GM19240 (cell line): ENCODE measurements around the gene IFI30.

Experiments used
- DNase-seq: peaks from one replicate; pipeline ENCODE4 v3.0.0; 2011; ENCODE audit warnings: low spot score; ENCODE audit not compliant: insufficient read length

Gene IFI30

GRCh38 chr19:18170714-18171255, 2.8 kb upstream of the IFI30 start:
- no peak for DNase-seq

DNA sequence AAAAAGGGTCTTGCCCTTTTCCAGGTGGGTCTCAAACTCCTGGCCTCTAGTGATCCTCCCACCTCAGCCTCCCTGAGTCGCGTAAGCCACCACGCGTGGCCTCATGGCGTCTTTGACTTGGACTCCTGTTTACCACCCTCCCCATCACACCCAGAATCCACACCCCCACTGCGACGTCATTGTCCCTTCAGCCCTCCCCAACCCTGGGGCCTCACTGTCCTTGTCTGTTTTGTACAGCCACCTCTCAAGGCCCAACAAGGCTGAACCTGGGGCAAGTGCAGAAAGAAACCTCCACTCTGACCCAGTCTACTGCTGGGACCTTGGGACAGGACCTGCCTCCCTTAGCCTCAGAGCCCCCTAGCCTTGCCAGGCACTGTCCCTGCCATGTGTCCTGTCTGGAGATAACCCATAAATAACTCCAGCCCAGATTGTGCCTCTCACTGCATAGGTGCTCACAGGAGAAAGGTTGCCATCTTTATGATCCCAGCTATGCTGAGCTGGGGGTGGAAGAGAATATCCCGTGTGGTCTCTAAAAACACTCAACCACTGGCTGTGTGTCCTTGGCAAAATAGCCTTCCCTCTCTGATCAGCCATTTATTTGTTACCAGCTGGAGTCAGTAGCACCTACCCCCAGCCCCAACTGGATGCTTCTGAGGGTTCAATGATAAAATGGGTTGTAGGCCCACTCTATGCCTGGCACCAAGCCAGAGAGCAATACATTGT, 1.8 kb upstream of the IFI30 start:
- DNase-seq, result no peak

DNA sequence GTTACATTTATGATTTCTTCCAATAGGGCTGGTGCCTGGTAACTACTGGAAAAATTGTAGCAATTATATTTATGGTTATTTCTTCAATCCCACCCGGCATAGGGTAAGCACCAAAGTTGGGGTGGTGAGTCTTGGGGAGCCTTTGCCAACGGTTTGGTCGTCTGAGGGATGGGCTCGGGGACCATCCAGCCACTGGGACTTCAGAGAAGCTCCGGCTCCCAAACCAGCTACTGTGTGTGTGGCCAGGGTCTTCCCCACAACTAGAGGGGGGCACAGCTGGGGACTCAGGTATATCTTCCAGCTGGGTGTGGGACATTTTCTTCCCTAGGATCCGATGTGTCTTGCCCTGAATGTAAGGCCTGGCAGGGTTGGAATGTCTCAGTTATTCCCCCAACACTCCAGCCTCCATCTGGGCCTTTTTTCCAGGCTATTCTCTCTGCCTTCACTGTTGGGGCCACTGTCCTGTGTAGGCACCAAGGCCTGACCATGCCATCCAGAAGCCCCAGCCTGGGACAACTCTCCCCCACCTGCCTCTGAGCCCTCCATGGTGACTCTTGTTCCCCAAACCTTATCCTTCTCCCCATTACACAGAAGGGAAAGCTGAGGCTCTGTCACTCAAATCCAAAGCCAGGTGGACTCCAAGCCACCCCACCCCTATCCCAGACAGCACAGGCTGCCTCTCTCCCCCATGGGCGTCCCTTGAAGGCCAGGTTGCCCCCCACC, 1.1 kb upstream of the IFI30 start:
- no peak for DNase-seq

- DNase-seq, result no peak
Measured at GRCh38 chr19:18173054-18173571, 500 bp upstream of the IFI30 start.

DNA sequence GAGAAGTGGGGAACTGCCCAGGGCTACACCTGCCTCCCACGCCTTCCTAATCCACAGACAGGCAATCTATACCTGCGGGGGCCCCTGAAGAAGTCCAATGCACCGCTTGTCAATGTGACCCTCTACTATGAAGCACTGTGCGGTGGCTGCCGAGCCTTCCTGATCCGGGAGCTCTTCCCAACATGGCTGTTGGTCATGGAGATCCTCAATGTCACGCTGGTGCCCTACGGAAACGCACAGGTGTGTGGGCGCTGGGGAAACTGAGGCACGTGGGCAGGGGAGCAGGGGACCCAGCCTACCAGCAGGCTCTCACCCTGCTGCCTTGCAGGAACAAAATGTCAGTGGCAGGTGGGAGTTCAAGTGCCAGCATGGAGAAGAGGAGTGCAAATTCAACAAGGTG, 1.4 kb downstream of the IFI30 start:
- no peak for DNase-seq

DNA sequence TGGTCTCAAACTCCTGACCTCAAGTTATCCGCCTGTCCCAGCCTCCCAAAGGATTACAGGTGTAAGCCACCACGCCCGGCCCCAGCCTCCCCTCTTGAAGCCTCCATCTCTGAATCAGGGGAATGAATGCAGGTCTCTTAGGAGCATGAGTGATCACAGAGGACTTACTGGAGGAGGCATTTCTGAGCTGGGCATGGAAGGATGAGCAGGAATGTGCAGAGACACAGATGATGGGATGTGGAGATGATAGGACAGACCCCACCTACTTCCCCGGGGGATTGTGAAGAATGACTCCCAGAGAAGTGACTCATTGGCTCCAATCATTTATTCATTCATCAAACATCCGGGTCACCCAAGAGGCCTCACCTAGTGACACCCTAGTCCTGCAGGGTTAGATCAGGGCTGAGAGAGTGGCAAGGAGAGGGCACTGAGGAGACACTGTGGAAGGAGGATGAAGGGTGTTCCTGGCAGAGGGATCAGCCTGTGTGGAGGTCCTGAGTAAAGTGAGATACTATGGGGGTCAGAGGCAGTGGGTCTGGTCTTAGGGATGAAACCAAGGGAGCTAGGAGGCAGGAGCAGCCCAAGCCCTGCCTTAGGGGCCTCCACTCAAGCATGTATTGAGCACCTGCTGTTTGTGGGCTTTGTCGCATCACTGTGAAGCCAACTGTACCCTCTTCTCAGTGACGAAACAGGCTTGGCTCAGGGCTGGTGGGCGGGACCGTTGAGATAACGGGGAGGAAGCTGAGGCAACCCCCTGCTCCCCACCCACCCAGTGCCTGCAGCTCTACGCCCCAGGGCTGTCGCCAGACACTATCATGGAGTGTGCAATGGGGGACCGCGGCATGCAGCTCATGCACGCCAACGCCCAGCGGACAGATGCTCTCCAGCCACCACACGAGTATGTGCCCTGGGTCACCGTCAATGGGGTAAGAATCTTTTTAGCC, 3.0 kb downstream of the IFI30 start:
- no peak for DNase-seq

DNA sequence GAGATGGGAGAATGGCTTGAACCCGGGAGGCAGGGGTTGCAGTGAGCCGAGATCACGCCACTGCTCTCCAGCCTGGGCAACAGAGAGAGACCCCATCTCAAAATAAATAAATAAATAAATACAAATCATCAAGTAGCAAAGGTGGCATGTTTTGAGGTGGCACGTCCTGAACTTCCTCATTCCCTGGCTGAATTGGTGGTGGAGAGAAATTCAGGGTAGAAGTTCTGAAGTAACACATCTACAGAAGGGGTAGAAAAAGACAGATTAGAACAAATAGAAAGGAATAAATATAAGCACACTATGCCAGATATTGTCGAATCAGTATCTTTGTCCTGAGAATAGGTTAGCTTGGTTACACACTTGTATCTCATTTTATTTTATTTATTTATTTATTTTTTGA, 6.3 kb downstream of the IFI30 start:
- DNase-seq, result no peak

DNA sequence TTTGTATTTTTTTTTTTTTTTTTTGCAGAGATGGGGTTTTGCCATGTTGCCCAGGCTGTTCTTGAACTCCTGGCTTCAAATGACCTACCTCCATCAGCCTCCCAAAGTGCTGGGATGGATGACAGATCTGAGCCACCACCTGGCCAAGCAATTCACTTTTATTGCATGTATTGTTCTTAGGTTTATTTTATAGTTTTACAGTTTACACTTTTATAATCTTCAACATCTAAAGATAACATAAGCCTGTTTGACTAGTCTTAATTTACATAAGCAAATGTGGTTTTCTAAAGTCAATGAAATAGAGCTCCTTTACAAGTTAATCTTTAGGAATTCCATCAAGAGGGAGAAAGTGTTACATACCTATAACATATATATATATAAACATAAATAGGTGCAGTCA, 9.9 kb downstream of the IFI30 start:
- DNase-seq, result no peak

- no peak for DNase-seq
Measured at GRCh38 chr19:18185538-18185937, 11.9 kb downstream of the IFI30 start.

DNA sequence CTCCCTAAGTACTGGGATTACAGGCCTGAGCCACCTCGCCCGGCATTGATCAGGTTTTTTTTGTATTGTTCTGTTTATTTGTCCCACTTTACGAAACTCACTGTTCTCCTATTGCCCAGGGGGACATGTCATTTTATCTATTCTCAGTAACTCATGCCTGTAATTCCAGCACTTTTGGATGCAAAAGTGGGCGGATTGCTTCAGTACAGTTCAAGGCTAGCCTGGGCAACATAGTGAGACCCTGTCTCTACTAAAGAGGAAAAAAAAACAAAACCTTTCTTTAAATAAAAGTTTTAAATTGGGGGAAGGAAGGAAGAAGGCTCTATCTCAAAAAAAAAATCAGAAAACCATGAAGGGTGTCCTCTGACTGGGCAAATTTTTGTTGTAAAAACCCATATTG, 16.7 kb downstream of the IFI30 start:
- DNase-seq, result no peak

DNA sequence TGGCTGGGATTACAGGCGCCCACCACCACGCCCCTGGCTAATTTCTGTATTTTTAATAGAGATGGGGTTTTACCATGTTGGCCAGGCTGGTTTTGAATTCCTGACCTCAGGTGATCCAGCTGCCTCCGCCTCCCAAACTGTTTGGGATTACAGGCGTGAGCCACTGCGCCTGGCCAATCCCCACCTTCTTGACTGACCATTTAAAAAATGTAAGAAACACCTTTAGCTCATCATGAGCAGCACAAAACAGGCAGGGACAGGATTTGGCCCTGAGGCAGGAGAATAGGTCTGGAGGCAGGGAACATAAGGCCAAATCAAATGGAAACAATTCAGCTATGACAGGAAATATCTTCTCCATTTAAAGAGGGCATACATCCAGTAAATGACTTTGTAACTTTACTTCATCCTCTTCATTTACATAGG, 18.0 kb downstream of the IFI30 start:
- no peak for DNase-seq

DNA sequence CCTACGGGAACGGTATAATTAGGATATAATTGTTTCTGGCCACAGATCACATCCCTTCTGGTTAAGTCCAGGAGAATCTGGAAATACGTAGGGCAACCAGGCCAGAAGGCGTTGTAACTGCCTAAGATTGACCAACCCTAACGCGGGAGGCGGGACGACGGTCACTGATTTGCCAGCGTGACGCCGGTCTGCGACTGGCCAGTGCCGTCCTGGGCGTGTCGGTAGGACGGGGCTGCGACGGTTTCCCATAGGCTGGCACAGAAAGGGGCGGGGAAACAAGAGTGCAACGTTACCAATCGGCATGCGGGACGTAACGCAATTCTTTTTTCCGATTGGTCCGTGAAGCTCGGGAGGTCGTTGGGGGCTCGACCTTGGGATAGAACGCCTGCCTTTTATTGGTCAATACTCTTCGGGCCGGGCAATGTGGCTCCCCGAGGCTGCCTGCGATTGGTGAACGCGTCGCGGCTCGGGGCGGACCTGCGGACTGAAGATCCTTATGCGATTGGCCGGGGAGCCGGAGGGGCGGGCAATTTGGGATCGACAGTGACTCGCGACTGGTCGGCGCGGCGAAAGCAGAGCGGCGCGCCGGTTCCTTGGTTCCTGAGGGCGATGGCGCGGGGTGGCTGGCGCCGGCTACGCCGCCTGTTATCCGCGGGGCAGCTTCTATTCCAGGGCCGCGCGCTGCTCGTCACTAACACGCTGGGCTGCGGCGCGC, 19.2 kb downstream of the IFI30 start, which contains the start of gene MPV17L2:
Gene MPV17L2 (plus strand): TSS at position 546 of the 715 bp plus-strand sequence. CDS start 64 bp downstream, at position 610.
- DNase-seq, result no peak

- no peak for DNase-seq
Measured at GRCh38 chr19:18193388-18194180, 20.0 kb downstream of the IFI30 start.

DNA sequence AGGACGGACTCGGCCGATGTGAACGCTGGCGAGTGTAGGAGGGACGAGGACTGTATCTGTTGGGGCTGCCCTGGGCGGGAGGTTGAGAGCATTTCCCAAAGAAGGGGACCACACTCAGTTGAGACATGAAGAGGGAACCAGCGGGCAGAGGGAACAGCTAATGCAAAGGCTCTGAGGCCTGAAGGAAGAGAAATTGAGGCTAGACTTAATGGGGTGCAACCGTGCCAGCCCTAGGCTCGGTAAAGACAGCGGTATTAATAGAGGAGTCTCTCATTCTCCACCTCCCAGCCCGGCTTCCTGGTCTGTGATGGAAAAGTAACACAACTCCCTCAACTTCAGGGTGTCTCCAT, 20.5 kb downstream of the IFI30 start:
- no peak for DNase-seq

DNA sequence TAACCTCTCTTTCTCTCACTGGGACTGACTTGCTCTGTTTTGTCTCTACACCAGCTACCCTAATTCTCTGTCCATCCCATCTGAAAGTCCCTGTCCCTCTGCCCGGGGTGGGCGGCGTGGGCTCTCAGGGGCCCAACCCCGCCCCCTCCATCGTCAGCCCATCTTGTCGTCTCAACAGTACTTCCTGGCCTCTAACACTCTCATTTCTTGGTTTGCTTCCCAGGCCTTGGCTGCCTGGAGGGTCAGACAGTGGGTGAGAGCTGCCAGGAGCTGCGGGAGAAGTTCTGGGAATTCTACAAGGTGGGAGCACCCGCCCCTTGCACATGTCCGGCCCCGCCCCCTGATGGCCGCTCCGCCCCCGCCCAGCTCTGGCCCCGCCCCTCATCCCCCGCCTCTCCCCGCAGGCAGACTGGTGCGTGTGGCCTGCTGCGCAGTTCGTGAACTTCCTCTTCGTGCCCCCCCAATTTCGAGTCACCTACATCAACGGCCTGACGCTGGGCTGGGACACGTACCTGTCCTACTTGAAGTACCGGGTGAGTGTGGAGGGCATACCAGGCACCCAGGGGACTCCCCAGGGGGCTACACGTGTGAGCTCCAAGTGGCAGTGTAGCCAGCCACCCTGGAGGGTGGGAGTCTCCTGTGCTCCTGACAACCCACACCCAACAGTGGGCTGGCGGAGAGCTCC, 21.1 kb downstream of the IFI30 start:
- DNase-seq, result no peak

DNA sequence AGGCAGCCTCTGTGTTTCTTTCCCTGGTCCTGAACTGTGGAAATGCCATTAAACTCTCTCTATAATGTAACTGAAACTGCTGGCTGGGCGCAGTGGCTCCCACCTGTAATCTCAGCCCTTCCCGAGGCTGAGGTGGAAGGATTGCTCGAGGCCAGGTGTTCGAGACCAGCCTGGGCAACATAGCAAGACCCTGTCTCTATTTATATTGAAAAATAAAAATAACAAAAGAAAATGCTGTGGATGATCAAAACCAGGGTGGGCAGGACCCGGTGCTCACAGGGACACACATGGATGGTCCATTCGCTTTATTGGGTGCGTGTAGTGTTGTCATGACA, 22.9 kb downstream of the IFI30 start:
- no peak for DNase-seq

DNA sequence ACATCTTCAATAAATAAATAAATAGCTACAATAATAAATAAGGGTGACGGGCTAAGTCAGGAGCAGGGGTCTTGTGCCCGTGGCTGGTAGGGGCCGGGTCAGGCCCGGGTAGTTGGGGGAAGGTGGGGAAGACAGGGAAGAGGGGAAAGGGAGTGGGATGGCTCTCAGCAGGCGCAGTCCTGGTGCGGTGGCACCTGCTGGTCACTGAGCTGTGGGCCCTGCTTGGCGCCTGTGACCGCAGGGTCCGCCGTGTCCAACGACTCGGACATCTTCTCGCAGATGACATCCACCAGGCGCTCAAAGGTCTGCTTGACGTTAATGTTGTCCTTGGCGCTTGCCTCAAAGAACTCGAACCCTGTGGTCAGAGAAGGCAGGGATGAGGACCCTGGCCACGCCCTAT, 23.7 kb downstream of the IFI30 start:
- no peak for DNase-seq

DNA sequence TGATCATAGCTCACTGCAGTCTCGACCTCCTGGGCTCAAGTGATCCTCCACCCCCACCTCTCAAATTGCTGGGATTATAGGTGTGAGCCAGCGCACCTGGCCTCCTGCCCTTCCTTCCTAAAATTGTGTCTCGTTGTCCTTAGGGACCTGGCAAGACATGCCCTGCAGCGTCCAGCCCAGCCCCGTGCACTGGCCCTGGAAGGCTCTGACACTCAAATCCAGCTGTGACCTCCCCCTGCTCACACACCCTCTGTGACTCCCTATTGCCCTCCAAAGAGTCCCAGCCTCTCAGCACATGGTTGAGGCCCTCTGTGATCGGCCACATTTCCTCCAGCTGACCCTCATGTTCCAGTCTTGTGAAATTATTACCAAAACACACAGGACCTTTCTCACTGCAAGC, 24.3 kb downstream of the IFI30 start:
- DNase-seq, result no peak

DNA sequence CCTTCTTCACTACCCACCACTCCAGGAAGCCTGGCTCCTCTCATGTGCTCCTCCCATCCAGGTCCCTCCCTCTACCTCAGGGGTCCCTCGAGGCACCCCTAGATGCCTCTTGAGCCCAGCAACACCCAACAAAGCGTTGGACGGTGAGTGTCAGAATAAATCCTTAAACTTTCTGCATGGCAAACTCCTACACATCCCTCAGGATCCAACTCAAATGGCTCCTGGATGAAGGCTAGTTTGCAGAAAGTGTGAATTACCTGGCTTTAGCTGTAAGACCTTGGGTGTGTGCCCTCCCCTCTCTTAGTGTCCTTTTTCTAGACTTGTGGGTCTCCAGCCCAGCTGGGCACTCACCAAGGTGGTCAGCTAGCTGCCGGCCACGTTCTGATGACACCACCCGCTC, 24.8 kb downstream of the IFI30 start:
- no peak for DNase-seq

DNA sequence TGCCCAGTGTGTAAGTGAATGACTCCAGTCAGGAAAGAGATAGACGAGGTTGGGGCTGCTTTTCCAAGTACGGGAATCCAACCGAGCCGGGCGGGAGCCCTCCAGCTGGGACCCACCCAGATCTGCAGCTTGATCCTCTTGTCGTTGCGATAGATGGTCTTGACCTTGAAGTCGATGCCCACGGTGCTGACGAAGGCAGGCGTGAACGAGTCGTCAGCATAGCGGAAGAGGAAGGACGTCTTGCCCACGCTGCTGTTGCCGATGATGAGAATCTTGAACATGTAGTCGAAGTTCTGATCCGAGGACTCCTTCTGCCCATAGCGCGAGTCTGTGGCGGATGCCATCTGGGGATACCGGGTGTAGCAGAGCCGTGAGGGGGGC, 28.8 kb downstream of the IFI30 start:
- DNase-seq, result no peak
